GM12878 (cell line): ENCODE results near the gene SLC25A33. TPM values are rescaled to one million over a fixed set of nuclear protein-coding genes. Genes with fewer than 3 reads are reported as not detected.
A peak's percentile ranks its signal among the peaks of the same experiment; 100 is the strongest.

Experiments
- BMI1 ChIP-seq: fragments of 450-650 bp; IDR thresholded peaks from 2 replicates; pipeline ENCODE4 v1.6.1; 2016; ENCODE audit warnings: mild to moderate bottlenecking, moderate library complexity, borderline replicate concordance
- CBX3 ChIP-seq: fragments of 200-600 bp; sonication (generic); IDR thresholded peaks from 2 replicates; pipeline ENCODE4 v1.6.1; 2016; ENCODE audit warnings: low read depth, borderline replicate concordance
- E2F8 ChIP-seq: fragments of 450-650 bp; IDR thresholded peaks from 2 replicates; pipeline ENCODE4 v1.6.1; 2018; ENCODE audit warnings: mild to moderate bottlenecking, low read depth, moderate library complexity; ENCODE audit not compliant: partially characterized antibody
- EED ChIP-seq: sonication (generic); IDR thresholded peaks from 2 replicates; pipeline ENCODE4 v1.6.1; 2016; ENCODE audit warnings: antibody characterized with exemption, low read depth
- FOS ChIP-seq: IDR thresholded peaks from 3 replicates; pipeline ENCODE4 v1.6.1; 2011; ENCODE audit warnings: borderline replicate concordance; ENCODE audit not compliant: insufficient read length; ENCODE audit errors: extremely low read depth
- IKZF2 ChIP-seq, 2 experiments: fragments of 450-650 bp; IDR thresholded peaks; 2 replicates each; pipeline ENCODE4 v1.6.1; 2017; ENCODE audit warnings: mild to moderate bottlenecking in 2 of 2, moderate library complexity in 2 of 2
- IRF5 ChIP-seq: fragments of 450-650 bp; IDR thresholded peaks from 2 replicates; pipeline ENCODE4 v1.6.1; 2017; ENCODE audit warnings: borderline replicate concordance
- MTA2 ChIP-seq: fragments of 450-650 bp; IDR thresholded peaks from 2 replicates; pipeline ENCODE4 v1.6.1; 2016; ENCODE audit warnings: low read depth, mild to moderate bottlenecking, moderate library complexity
- NRF1 ChIP-seq: conservative IDR thresholded peaks from 2 replicates; pipeline ENCODE4 v1.6.1; 2011; ENCODE audit warnings: mild to moderate bottlenecking, low read depth, low read length, improper control_type of control experiment
- PML ChIP-seq: IDR thresholded peaks from 2 replicates; pipeline ENCODE4 v1.6.1; 2012; ENCODE audit warnings: low read length, inconsistent platforms
- SUPT20H ChIP-seq: IDR thresholded peaks from 2 replicates; pipeline ENCODE4 v1.6.1; 2011; ENCODE audit warnings: low read depth, mild to moderate bottlenecking, low read length, moderate library complexity, borderline replicate concordance; ENCODE audit not compliant: control insufficient read depth
- TARDBP ChIP-seq: IDR thresholded peaks from 2 replicates; pipeline ENCODE4 v1.6.1; 2016; ENCODE audit warnings: borderline replicate concordance
- TCF3 ChIP-seq: IDR thresholded peaks from 2 replicates; pipeline ENCODE4 v1.6.1; 2012; ENCODE audit warnings: low read depth, mild to moderate bottlenecking, low read length, borderline replicate concordance; ENCODE audit not compliant: insufficient read depth
- ZBTB11 ChIP-seq: fragments of 450-650 bp; formaldehyde crosslinking; IDR thresholded peaks from 2 replicates; pipeline ENCODE4 v1.5.0; 2022; ENCODE audit warnings: mild to moderate bottlenecking, missing genetic modification characterization
- ZZZ3 ChIP-seq: IDR thresholded peaks from 2 replicates; pipeline ENCODE4 v1.6.1; 2011; ENCODE audit warnings: low read depth; ENCODE audit not compliant: control insufficient read depth, insufficient read length
- polyA plus RNA-seq, 11 experiments: library from polyadenylated mRNA; depleted of rRNA in 4 of 11; unstranded in 6 of 11; stranded (reverse) in 5 of 11; fragments of >200 nt; fragmentation: Nextera tagmentation in 4 of 11; fragmentation: Illumina TruSeq in 1 of 11; extraction: Ambion mirVana in 4 of 11; extraction: Trizol in 1 of 11; gene quantifications; 1 replicate in 1 of 11; 2 replicates in 10 of 11; pipeline versions ENCODE4 v1.2.1 to v1.2.3, GENCODE V29; 2011 to 2016; ENCODE audit warnings: inconsistent platforms in 2 of 11, missing spikeins in 2 of 11, low read depth in 1 of 11
- total RNA-seq, 4 experiments: library from RNA; depleted of rRNA in 3 of 4; stranded (reverse); fragments of >200 nt in 3 of 4; fragmentation: Illumina TruSeq in 1 of 4; extraction: Trizol in 1 of 4; gene quantifications; 2 replicates each; pipeline versions ENCODE4 v1.2.1 to v1.2.3, GENCODE V29; 2013 to 2021
- TF ChIP-seq, protein P1 (sequence below): IDR thresholded peaks from 2 replicates; pipeline ENCODE4 v1.6.1; 2012; ENCODE audit warnings: low read depth, low read length, improper control_type of control experiment
- TF ChIP-seq, protein P2 (sequence below): fragments of 450-650 bp; IDR thresholded peaks from 2 replicates; pipeline ENCODE4 v1.6.1; 2017; ENCODE audit warnings: mild to moderate bottlenecking

The SLC25A33 gene
- total and polyA plus RNA-seq, 10 of the 15 experiments (the other 5 are each of a cell fraction or from before 2014, with no cell fraction given), result 1.7 to 11.2 (median 8.4) TPM

DNA sequence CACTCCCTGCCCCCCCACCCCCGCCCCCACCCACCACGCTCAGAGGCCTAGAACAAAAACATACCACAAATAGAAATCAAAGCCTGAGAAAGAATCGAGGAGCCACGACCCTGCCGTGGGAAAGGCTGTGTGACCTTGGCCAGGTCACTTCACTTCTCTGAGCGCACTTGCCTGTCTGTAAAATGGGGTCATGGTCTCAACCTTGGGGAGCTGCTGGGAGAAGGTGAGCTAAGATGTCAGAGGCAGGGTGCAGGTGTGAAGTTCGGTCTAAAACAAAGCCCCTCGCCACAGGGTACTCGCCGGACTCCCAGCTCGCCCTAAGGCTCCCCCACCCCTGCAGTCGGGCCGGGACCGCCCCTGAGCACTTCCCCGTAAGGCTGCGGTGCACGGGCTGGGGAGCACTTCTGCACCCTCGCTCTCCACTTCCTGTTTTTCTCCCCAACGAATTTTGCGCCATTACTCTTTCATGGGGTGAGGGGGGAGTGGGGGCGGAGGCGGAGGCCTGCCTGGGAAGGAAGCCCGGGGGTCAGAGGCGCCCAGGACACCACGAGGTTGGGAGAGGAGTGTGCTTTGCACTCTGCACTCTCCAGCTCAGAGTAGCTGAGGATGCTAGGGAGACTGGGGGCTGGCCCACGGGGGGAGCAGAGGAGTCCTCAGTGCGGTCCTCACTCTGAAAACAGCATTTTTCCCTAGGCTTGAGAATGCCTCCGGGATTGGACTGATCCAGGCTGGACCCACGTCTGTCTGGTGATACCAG, 90.4 kb downstream of the SLC25A33 start (continued):
- TF ChIP-seq ZBTB11 (CRISPR knock-in tag) (no peak), FOS (no peak), TARDBP (no peak; the same call in 1 of the 2 replicates), EED (peak; percentile 75), MTA2 (peak; percentile 63), BMI1 (no peak), SUPT20H (no peak), NRF1 (no peak), IRF5 (no peak), CBX3 (no peak), PML (no peak), E2F8 (no peak), TCF3 (peak; percentile 41; the same call in 1 of the 2 replicates), ZZZ3 (no peak), IKZF2 (IDR thresholded peaks at IDR 0.05) (peak; percentile 87 to 90)
- TF ChIP-seq, protein P1, sequence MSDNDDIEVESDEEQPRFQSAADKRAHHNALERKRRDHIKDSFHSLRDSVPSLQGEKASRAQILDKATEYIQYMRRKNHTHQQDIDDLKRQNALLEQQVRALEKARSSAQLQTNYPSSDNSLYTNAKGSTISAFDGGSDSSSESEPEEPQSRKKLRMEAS, result no peak
- TF ChIP-seq, protein P2, sequence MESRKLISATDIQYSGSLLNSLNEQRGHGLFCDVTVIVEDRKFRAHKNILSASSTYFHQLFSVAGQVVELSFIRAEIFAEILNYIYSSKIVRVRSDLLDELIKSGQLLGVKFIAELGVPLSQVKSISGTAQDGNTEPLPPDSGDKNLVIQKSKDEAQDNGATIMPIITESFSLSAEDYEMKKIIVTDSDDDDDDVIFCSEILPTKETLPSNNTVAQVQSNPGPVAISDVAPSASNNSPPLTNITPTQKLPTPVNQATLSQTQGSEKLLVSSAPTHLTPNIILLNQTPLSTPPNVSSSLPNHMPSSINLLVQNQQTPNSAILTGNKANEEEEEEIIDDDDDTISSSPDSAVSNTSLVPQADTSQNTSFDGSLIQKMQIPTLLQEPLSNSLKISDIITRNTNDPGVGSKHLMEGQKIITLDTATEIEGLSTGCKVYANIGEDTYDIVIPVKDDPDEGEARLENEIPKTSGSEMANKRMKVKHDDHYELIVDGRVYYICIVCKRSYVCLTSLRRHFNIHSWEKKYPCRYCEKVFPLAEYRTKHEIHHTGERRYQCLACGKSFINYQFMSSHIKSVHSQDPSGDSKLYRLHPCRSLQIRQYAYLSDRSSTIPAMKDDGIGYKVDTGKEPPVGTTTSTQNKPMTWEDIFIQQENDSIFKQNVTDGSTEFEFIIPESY, result no peak; the same call in 1 of the 2 replicates
